HG02588 (cell line): ENCODE measurements around the gene TAP2.
"Not testable (repeated sequence)": the region's sequence is repeated elsewhere in the genome, so short reads cannot be mapped to it uniquely, and the experiment has no call there.

Experiments used
- ATAC-seq: cut with Tn5 transposase; IDR thresholded peaks from one replicate; pipeline ENCODE4 v1.9.1; 2021; ENCODE audit warnings: mild to moderate bottlenecking, moderate library complexity; ENCODE audit not compliant: unreplicated experiment

Gene TAP2

DNA sequence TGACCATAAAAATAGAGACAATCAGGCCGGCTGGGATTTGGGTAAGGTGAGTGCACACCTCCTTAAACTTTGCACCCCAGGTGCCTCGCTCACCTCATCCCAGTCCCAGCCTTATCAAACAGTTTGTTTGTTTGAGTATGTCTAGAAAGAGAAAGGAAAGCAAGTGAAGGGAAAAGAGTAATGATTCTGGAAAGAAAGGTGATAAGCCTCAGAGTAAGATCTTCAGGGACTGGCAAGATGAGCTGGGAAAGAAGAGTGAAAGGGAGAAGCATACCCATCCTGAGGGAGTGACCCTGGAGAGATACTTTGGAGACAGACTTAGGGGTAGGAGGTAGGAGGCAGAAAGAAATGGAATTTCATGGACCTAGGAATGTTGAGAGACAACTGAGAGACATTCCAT, 1.7 kb downstream of the TAP2 start:
- no peak for ATAC-seq

- no peak for ATAC-seq
Measured at GRCh38 chr6:32835167-32835893, 3.2 kb downstream of the TAP2 start.

DNA sequence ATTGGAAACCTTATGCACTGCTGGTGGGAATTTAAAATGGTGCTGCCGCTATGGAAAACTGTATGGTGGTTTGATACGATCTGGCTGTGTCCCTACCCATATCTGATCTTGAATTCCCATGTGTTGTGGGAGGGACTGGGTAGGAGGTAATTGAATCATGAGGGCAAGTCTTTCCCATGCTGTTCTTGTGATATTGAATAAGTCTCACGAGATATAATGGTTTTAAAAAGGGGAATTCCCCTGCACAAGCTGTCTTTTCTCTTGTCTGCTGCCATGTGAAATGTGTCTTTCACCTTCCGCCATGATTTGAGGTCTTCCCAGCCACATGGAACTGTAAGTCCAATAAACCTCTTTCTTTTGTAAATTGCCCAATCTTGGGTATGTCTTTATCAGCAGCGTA, 4.9 kb downstream of the TAP2 start:
- ATAC-seq, result no peak

DNA sequence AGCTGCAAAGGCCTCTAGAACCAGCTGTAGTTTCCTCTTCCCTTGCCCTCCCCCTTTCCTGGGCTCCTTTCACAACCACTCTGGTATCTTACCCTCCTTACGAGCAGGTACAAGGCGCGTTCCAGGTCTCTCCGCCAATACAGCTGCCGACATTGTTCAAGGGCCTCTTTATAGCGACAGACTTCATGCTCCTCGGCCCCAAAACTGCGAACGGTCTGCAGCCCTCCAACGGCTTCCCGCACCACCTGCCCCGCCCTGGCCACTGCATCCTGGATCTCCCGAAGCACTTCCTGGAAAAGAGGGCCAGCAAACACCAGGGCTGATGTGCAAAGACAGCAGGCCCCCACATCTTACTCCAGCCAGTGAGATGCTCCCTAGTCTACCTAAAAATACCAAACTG, 6.0 kb downstream of the TAP2 start:
- ATAC-seq, result no peak

GRCh38 chr6:32830936-32831335, 7.6 kb downstream of the TAP2 start:
- ATAC-seq, result no peak

- ATAC-seq, result no peak
Measured at GRCh38 chr6:32830017-32830416, 8.5 kb downstream of the TAP2 start.

GRCh38 chr6:32829495-32829894, 9.0 kb downstream of the TAP2 start:
- no peak for ATAC-seq

DNA sequence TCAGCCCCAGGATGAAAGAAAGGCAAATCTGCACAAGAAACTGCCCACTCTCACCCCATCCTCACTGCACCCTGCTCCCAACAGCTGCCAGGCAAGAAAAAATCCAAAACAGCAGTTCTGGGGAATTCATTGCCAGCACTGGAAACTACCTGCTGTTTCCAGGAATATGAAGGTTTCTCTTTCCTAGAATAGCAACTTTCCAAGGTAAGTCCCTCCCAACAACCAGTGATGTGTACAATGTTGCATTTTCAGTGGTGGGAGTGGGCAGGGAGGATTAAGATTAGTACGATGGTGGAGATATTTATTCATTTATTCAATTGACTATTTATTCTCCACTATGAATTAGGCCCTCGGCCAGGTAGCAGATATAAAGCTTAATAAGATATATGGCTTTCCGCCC, 11.5 kb downstream of the TAP2 start:
- ATAC-seq, result no peak

DNA sequence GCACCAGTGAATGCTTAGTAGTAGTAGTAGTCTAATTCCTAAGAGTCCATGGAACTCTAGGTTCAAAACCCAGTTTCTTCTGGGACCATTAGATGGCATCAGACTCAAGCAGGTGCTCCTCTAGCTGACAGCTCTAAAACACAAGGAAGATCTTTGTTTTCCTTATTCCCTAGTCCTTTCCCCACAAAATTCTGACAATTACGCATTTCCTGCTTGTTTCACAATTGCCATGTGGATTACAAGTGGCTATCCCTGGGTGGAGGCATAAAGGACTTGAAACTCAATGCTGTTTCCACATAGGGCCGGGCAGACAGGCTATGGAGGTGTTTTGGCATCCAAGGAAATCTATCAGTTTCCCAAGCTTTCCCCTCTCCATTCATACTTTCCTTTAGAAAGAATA, 12.6 kb downstream of the TAP2 start:
- ATAC-seq, result no peak

DNA sequence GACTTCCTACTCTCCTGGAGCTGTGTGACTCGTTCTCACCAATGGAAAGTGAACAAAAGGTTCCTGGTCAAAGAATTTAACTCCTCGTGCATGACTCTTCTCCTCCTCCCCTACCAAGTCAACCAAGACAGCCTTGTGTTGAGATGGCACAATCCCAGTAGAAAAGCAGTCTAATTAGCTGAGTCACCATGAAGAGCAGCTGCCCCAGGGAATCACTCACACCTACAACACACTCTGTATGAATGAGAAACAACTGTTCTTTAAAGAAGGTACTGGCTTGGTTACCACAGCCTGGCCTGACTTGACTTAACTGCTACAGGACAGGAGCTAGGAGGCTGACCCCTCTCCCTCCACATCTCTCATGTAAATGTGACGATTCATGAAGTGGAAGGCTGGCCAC, 18.8 kb downstream of the TAP2 start:
- no peak for ATAC-seq

DNA sequence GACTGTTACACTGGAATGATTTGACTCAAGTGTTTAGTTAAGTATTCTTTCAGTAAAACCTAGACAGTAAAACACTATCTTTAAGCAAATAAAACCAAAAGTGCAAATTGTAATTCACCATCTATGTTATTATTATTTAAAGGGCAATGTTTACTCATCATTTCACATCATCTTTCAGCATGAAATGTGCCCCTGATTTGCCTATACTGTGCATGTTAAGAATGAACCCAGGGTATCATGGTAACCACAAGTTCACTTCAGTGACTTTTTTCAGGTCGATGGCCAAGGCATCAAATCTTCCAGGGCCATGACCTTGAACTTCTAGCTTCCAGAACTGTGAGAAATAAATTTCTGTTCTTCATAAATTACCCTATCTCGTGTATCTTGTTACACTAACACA, 19.7 kb downstream of the TAP2 start:
- no peak for ATAC-seq

DNA sequence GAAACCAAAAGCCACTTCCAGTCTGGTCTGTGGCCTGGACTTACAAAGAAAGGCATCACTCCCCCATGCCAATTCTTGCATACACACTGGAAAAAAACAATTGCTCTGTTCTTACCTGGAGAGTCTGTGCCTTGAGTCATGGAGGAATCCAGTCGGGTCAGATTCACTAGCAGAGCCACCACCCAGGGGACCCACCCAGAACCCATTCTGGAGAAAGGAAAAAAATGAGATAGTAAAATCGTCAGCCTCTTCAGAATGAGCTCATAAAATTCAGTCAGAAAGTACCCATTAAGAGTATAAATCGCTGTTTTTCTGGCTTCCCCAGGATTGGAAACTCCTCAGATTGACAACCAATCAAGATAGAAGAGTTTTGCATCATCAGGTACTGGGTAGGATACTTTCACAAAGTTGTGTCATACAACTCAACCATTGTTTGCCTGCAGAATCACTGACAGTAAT, 21.8 kb downstream of the TAP2 start, which contains the start of gene HLA-DOB:
Gene HLA-DOB (minus strand): TSS at position 257 of the 459 bp plus-strand sequence. CDS start 51 bp downstream, at position 206.
- peak; percentile 57 for ATAC-seq

- ATAC-seq, result peak; percentile 23
Measured at GRCh38 chr6:32815996-32816395, 22.5 kb downstream of the TAP2 start.

GRCh38 chr6:32815115-32815514, 23.4 kb downstream of the TAP2 start:
- no peak for ATAC-seq

DNA sequence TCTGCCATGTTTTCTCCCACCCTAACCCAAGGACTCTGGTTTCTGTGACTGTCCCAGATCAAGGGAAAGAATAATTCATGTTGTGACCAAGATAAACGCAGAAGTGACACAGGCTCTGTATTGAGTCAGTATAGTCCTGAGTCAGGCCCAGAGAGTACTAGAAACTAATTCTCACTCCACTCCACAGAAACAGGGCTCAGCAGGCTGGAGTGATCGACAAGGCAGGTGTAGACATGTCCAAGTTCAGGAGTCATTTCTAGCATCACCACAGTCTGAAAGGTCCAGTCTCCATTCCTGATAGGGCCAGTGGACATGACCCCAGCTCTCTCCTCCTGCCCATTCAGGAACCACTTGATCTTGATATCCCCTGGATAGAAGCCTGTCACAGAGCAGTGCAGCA, 24.4 kb downstream of the TAP2 start:
- ATAC-seq, result no peak

GRCh38 chr6:32809171-32809570, 29.4 kb downstream of the TAP2 start:
- no peak for ATAC-seq

DNA sequence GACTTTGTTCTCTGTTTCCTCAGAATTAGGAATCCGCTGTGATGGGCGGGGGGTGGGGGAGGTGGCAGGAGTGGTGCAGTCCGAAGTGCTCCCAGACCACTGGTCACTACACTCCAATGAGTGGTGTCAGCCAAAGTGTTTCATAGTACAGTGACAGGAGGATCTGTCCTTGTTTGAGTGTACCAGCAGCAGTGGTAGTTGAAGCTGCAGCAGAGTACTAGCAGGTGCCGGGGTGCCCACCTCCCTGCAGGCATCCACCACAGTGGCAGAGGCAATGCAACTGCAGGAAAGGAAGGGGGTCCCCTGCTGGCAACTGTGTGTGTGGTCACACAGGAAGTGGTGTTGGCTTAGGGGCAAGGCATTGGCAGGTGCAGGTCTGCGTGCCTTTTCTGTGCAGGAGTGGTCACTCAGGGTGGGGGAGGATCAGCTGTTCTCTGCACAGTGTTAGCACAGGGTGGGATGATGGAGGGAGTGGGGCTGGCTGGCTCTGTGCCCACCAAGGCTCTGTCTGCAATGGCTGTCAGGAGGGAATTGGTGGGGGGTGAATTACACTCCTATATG, 31.4 kb downstream of the TAP2 start:
- no peak for ATAC-seq

DNA sequence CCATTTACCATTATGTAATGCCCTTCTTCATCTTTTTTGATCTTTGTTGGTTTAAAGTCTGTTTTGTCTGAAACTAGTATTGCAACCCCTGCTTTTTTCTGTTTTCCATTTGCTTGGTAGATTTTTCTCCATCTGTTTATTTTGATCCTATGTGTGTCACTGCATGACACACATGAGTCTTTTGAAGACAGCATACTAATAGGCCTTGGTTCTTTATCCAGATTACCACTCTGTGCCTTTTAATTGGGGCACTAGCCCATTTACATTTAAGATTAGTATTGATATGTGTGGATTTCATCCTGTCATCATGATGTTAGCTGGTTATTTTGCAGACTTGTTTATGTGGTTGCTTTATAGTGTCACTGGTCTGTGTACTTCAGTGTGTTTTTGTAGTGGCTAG, 33.1 kb downstream of the TAP2 start:
- not testable (repeated sequence) for ATAC-seq

- ATAC-seq, result no peak
Measured at GRCh38 chr6:32803416-32803815, 35.1 kb downstream of the TAP2 start.

GRCh38 chr6:32799740-32800139, 38.8 kb downstream of the TAP2 start:
- ATAC-seq, result no peak

GRCh38 chr6:32799168-32799567, 39.4 kb downstream of the TAP2 start:
- no peak for ATAC-seq

DNA sequence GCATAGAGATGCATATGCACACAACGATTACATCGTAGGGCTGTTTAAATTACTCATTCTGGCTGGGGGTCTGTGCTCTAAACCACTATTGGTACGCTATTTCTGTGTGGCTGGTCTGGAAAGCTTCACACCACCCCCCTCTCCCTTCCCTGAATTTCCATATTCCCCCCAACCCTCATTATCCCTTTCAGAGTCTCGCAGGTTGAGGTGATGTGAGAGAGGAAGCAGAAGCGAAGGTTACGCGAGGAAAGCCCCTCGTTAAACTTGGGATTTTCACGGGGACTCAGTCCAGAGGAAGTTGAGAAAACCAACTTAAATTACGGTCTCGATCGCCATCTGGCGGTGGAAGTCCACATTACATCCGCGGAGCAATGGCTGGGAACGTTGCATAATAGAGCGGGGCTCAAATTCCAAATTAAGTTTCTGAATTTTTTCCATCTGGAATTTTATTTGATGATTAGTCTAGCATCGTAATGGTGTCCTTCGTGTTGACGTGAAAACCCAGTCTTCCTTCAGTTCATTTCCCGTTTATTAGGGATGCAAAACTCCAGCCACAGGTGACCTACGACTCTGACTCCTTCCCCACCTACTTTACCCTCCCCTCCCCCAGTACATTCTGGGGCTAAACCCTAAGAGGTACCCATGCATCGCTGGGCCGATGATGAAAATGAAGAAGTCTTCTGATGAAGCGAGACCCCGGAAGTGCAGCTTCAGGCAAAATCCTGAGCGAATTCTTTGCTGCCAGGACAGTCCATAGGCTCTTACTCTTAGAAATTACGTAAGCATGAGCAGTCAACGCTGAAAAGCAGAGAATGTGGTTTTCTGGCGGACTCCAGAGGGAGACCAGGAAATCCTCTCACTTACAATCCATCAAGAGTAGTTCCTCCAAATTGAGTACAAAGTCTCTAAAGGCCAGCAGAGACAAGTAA, 41.4 kb downstream of the TAP2 start:
- ATAC-seq, result no peak
